Left hindlimb (tissue), 1 donor: ENCODE data around the gene ATXN1.
"Not testable (repeated sequence)": the region's sequence is repeated elsewhere in the genome, so short reads cannot be mapped to it uniquely, and the experiment has no call there.

Experiments
- DNase-seq: peaks from one replicate; pipeline ENCODE4 v3.0.0-alpha.2; 2018

Gene ATXN1

DNA sequence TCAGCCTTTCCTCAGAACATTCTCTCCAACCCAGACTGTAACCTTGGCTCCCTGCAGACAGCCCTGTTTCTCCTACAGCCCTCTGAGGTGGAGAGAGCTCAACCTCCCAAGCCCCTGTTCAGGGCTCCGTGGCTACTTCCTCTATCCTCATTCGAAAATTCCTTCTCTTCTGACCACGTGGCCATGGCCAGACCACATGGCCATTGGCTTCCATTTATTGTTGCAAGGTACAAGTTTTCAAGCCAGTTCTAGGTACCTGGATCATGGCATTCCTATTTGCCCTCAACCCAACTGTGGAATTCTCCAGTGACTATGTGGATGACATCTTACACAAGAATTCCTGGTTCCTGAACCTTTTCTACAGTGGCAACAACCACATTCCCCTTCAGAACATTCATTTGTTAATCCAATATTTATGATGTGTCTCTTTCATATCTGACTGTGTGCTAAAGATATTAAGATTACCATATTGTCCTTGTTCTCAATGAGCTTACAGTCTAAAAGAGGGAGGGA, 361.0 kb downstream of the ATXN1 start:
- no peak for DNase-seq

- no peak for DNase-seq
Measured at GRCh38 chr6:16399695-16400094, 361.6 kb downstream of the ATXN1 start.

DNA sequence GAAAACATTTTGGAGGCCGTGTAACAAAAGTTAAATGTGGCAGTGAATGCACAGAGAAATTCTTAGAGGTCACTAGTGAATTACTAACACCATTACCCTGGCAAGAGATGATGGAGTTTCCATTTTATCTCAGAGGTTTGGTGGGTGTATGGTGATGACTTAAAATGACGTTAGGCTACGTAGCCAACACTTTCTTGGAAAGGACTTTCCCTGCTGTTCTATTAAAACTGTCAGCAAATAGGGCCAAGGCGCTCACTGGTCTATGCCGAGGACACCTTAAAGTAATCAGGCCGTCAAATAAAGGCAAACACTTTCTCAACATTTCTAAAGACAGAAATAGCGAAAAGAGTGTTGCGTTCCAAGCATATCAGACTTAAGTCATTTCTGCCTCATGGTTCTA, 362.1 kb downstream of the ATXN1 start:
- no peak for DNase-seq

DNA sequence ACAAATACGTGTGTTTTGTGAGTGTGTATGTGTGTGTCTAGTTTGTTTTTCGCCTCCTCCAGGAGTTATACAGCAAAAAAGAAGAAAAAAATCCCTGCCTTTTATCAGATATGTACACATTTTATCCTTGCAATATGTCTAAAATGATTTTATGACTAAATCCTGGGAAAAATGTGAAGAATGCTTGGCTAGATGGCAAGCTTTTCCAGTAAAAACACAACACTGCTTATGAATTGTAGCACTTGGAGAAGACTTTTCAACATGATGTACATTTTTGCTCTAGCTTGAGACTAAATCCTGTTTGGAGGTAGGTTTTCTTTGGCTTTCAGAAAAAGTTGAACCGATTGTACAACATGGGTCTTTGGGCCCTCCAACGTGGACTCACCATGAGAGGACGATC, 362.7 kb downstream of the ATXN1 start:
- DNase-seq: no peak

GRCh38 chr6:16397623-16398022, 363.6 kb downstream of the ATXN1 start:
- DNase-seq: no peak

GRCh38 chr6:16396497-16397319, 364.6 kb downstream of the ATXN1 start:
- no peak for DNase-seq

GRCh38 chr6:16394632-16395031, 366.6 kb downstream of the ATXN1 start:
- DNase-seq: no peak

- no peak for DNase-seq
Measured at GRCh38 chr6:16393326-16393725, 367.9 kb downstream of the ATXN1 start.

DNA sequence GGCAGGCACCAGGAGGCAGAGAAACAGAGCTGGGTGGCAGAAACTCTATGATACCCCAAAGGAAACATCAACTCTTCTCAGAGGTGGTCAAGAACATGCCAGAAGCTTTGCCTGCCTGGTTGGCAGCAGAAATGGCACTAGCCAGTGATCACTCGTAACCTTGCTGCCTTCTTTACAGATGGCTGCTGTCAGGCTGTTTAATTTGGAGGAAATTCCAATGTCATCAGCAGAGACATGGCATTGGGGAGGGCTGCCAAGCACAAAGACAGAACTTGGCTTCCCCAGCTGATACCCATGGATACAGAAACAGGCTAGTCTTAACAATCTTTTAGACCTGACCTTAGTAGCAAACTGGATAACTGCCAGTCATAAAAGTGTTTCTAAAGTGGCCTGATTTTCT, 369.2 kb downstream of the ATXN1 start:
- no peak for DNase-seq

GRCh38 chr6:16391451-16391912, 369.8 kb downstream of the ATXN1 start:
- DNase-seq: no peak

- not testable (repeated sequence) for DNase-seq
Measured at GRCh38 chr6:16390909-16391450, 370.3 kb downstream of the ATXN1 start.

GRCh38 chr6:16389642-16390041, 371.6 kb downstream of the ATXN1 start:
- DNase-seq: no peak

DNA sequence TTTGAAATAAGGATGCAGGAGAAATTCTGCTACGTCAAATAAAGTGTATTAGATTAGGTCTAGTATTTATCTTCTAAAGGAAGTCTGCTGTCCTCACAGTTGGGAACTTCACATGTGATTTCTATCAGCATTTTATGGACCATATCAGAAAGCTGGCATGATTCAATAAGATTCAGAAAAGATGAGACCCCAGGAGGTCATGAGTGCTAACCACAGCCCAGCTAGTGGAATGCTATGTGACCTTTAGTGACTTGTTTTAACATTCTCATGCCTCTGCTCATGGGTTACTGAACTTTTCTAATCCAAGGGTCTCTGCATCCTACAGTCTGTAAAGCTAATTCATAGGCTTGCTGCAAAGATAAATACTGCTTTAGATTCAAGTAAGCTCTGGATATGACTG, 372.8 kb downstream of the ATXN1 start:
- DNase-seq: no peak

DNA sequence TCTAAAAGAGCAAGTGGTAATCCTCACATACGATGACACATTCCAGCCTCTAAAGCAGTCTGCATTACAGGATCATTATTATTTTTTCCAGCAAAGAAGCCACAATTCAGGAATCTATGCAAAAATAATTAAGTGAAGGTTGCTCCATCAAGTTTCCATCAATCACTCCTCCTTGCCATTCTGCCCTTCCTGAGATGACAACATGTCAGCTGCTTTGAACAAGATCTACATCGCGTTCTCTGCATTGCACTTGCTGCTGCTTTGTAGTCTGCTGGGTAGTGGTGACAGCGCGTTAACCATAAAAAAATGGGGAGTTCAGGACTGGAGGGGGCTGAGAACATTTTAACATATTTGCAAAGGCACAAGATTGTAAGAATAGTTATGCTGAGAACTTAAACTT, 375.2 kb downstream of the ATXN1 start:
- DNase-seq: no peak

DNA sequence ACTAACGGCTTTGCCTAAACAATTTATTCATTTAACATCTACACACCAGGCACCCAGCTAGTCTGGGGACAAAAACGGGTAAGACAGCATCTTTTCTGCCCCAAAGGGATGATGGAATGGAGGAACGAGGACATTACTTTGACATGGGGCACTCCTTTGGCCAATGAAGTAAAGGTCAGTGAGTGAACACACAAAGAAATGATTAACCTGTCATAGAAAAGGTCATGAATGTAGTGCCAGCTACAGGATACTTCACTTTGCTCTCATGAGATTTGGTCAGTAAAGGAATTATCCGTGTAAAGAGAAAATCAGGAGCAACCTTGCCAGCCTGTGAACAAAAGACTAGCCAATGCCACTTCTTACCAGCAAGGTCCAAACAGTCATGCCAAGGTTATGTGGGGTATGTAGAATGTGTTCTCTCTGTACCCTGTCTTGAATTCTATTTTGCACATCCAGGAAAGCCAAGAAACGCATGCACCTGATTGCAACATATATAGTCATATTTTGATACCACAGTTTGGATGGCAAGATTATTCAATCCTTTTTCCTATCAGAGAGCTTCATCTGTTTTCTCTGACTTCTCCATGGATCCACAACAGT, 377.6 kb downstream of the ATXN1 start:
- no peak for DNase-seq

DNA sequence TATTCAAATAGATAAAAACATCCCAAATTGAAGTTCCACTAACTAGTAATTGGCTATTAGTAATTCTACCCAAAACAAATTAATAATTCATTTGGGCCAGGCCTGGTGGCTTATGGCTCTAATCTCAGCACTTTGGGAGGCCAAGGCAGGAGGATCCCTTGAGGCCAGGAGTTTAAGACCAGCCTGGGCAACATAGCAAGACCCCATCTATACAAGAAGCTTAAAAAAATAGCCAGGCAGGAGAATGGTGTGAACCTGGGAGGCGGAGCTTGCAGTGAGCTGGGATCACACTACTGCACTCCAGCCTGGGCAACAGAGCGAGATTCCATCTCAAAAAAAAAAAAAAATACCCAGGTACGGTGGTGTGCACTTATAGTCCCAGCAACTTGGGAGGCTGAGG, 379.3 kb downstream of the ATXN1 start:
- DNase-seq: not testable (repeated sequence)

- DNase-seq: no peak
Measured at GRCh38 chr6:16380220-16380809, 380.9 kb downstream of the ATXN1 start.

DNA sequence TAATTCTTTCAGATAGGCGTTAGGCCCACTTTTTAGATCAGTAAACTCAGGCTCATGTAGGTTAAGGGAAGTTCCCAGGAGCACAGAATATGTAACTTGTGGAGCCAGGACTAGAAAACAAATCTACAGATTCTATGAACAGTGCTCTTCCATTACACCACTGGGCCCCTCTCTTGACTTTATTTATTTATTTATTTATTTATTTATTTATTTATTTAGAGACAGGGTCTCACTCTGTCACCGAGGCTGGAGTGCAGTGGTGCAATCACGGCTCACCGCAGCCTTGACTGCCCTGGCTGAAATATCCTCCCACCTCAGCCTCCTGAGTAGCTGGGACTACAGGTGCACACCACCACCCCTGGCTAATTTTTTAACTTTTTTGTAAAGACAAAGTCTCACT, 382.9 kb downstream of the ATXN1 start:
- DNase-seq: not testable (repeated sequence)

DNA sequence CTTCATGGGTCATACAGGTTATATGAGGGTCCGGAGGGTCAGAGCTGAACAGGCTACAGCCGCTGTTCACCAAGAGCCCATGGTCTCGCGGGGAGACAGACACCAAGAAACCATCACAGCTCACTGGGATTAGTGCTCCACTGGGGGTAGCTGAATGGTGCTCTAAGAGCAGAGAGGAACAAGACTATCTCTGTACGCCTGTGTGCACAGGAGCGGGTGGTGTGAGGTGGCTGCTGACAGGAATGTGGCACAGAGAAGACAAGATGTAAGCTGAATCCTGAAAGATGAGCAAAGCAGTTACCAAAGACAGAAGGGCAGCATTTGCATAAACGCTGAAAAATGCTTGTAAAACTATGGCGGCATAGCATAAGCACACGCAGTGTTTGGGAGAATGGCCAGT, 383.8 kb downstream of the ATXN1 start:
- DNase-seq: no peak

GRCh38 chr6:16375843-16376242, 385.4 kb downstream of the ATXN1 start:
- no peak for DNase-seq

GRCh38 chr6:16375206-16375605, 386.1 kb downstream of the ATXN1 start:
- DNase-seq: no peak

GRCh38 chr6:16374461-16375200, 386.6 kb downstream of the ATXN1 start:
- DNase-seq: no peak

DNA sequence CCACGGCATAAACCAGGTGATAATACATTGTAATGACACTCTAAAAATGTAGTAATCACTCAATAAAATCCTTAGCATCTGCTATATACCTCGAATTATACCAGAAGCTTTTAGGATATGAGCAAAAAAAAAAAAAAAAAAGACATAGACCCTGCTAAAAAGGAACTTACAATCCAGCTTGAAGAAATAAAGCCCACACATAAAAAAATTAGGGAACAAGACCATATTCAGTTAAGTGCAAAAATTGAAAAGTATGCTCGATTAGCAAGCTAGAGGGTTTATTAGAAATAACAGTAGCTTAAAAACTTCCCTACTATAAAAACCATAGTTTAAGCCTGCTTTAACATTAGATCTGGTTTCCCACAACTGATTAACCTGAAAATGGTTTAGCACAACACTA, 387.2 kb downstream of the ATXN1 start:
- no peak for DNase-seq
